ENCODE data around the gene IGSF21.

Gene IGSF21

GRCh38 chr1:18246543-18246942, 138.9 kb downstream of the IGSF21 start:
- TF ChIP-seq CTCF (IDR thresholded peaks at IDR 0.05; ENCODE audit: control insufficient read depth, insufficient read depth, low read depth, low read length, missing control alignments): no peak
- DNase-seq (ENCODE audit: low read depth): no peak
- H3K4me3 ChIP-seq (ENCODE audit: control insufficient read depth, low read depth, low read length): no peak overlapping the region

GRCh38 chr1:18247151-18247550, 139.6 kb downstream of the IGSF21 start:
- DNase-seq (ENCODE audit: low read depth): no peak
- no peak overlapping the region for H3K4me3 ChIP-seq (ENCODE audit: control insufficient read depth, low read depth, low read length)
- TF ChIP-seq CTCF (IDR thresholded peaks at IDR 0.05; ENCODE audit: control insufficient read depth, insufficient read depth, low read depth, low read length, missing control alignments): no peak

- no peak overlapping the region for H3K4me3 ChIP-seq (ENCODE audit: control insufficient read depth, low read depth, low read length)
- TF ChIP-seq CTCF (IDR thresholded peaks at IDR 0.05; ENCODE audit: control insufficient read depth, insufficient read depth, low read depth, low read length, missing control alignments): no peak
- DNase-seq (ENCODE audit: low read depth): no peak
These were observed 142.0 kb downstream of the IGSF21 start for GRCh38 chr1:18249631-18250030.

GRCh38 chr1:18253093-18253492, 145.5 kb downstream of the IGSF21 start:
- no peak for DNase-seq (ENCODE audit: low read depth)
- H3K4me3 ChIP-seq (ENCODE audit: control insufficient read depth, low read depth, low read length): no peak overlapping the region
- TF ChIP-seq CTCF (IDR thresholded peaks at IDR 0.05; ENCODE audit: control insufficient read depth, insufficient read depth, low read depth, low read length, missing control alignments): no peak

- no peak for DNase-seq (ENCODE audit: low read depth)
- no peak overlapping the region for H3K4me3 ChIP-seq (ENCODE audit: control insufficient read depth, low read depth, low read length)
- no peak for TF ChIP-seq CTCF (IDR thresholded peaks at IDR 0.05; ENCODE audit: control insufficient read depth, insufficient read depth, low read depth, low read length, missing control alignments)
These were observed 149.0 kb downstream of the IGSF21 start for GRCh38 chr1:18256282-18257235.

GRCh38 chr1:18257778-18258177, 150.2 kb downstream of the IGSF21 start:
- no peak for TF ChIP-seq CTCF (IDR thresholded peaks at IDR 0.05; ENCODE audit: control insufficient read depth, insufficient read depth, low read depth, low read length, missing control alignments)
- H3K4me3 ChIP-seq (ENCODE audit: control insufficient read depth, low read depth, low read length): no peak overlapping the region
- no peak for DNase-seq (ENCODE audit: low read depth)

Data from AG09309 (cell line).